Erythroblast (primary cell): Measurements from ENCODE around the gene CHAC1.
A peak's percentile ranks its signal among the peaks of the same experiment; 100 is the strongest.

Experiments
- DNase-seq, 2 experiments: peaks; one replicate each; lab custom pipeline; 2025; lab: John Stamatoyannopoulos, UW
- GATA1 ChIP-seq: IDR thresholded peaks from 2 replicates; pipeline ENCODE4 v1.6.1; 2011; ENCODE audit warnings: low read depth, mild to moderate bottlenecking, control low read depth, low read length, moderate library complexity
- POLR2A ChIP-seq: IDR thresholded peaks from 2 replicates; pipeline ENCODE4 v1.6.1; 2011; ENCODE audit warnings: mild to moderate bottlenecking, low read length

The CHAC1 gene

GRCh38 chr15:40984406-40984805 lies 31.1 kb downstream of the CHAC1 start:
- TF ChIP-seq POLR2A (no peak), GATA1 (no peak)
- no peak for DNase-seq

GRCh38 chr15:40984964-40985363 lies 31.7 kb downstream of the CHAC1 start:
- DNase-seq: no peak
- TF ChIP-seq GATA1 (no peak), POLR2A (no peak)

- DNase-seq: no peak
- no peak for TF ChIP-seq POLR2A
- no peak for TF ChIP-seq GATA1
Measured at GRCh38 chr15:40985541-40986330, 32.5 kb downstream of the CHAC1 start.

GRCh38 chr15:40986820-40987219 lies 33.5 kb downstream of the CHAC1 start:
- DNase-seq: peak in 1 of 2 experiments; percentile 17

GRCh38 chr15:40988156-40988555 lies 34.9 kb downstream of the CHAC1 start:
- TF ChIP-seq POLR2A (no peak), GATA1 (no peak)
- DNase-seq: no peak

More at GRCh38 chr15:40986820-40987219, 33.5 kb downstream of the CHAC1 start:
- no peak for TF ChIP-seq POLR2A
- no peak for TF ChIP-seq GATA1

GRCh38 chr15:40990080-40990479 lies 36.8 kb downstream of the CHAC1 start:
- TF ChIP-seq GATA1: no peak
- no peak for TF ChIP-seq POLR2A
- DNase-seq: no peak

GRCh38 chr15:40990789-40991188 lies 37.5 kb downstream of the CHAC1 start:
- no peak for DNase-seq
- TF ChIP-seq GATA1: no peak
- TF ChIP-seq POLR2A: no peak

- TF ChIP-seq POLR2A (no peak), GATA1 (no peak)
- DNase-seq: no peak
Measured at GRCh38 chr15:40991355-40991754, 38.1 kb downstream of the CHAC1 start.

GRCh38 chr15:40992241-40992741 lies 39.0 kb downstream of the CHAC1 start:
- DNase-seq: no peak
- TF ChIP-seq GATA1 (no peak), POLR2A (no peak)

- DNase-seq: no peak
- TF ChIP-seq POLR2A: no peak
Measured at GRCh38 chr15:40992825-40993224, 39.6 kb downstream of the CHAC1 start.

- no peak for TF ChIP-seq POLR2A
- no peak for TF ChIP-seq GATA1
- peak; percentile 51 to 76 for DNase-seq
Measured at GRCh38 chr15:40995656-40996055, 42.4 kb downstream of the CHAC1 start.

GRCh38 chr15:40999190-40999589 lies 45.9 kb downstream of the CHAC1 start:
- no peak for DNase-seq
- no peak for TF ChIP-seq POLR2A
- no peak for TF ChIP-seq GATA1

GRCh38 chr15:41001524-41002214 lies 48.4 kb downstream of the CHAC1 start:
- DNase-seq: no peak
- TF ChIP-seq GATA1 (no peak), POLR2A (no peak)

- no peak for DNase-seq
- TF ChIP-seq POLR2A: no peak
- TF ChIP-seq GATA1: no peak
Measured at GRCh38 chr15:41004490-41004889, 51.2 kb downstream of the CHAC1 start.
